Measurements from ENCODE around the gene MALT1. TPM values are rescaled to one million over a fixed set of nuclear protein-coding genes. Genes with fewer than 3 reads are reported as not detected.
A peak's percentile ranks its signal among the peaks of the same experiment; 100 is the strongest.

Gene MALT1
- total and polyA plus RNA-seq, 7 donors: 3.2 to 11.2 (median 8.8) TPM

- Histone ChIP-seq H3K9me3 (no peaks in the 10 kb centered on the region), H3K36me3 (ENCODE audit: insufficient read depth in 1 of 2, low read depth in 1 of 2) (no peaks in the 10 kb centered on the region), H3K27ac (no peak overlapping the region), H3K27me3 (ENCODE audit: insufficient read depth in 3 of 3, low read length in 2 of 3) (no peaks in the 10 kb centered on the region), H3K4me1 (no peaks in the 10 kb centered on the region), H3K4me3 (no peak overlapping the region)
- ATAC-seq (no peak), DNase-seq (no peak)
- no peak for TF ChIP-seq CTCF (IDR thresholded peaks at IDR 0.05)
- WGBS, 3 donors: 90 to 97% (median 94%) methylated on average over 4 of the region's 4 CpGs
- intact Hi-C loops (cut with DNase I): no loop called here
These were observed 106.2 kb downstream of the MALT1 start for GRCh38 chr18:58777471-58777870.

- WGBS, 3 donors: 87 to 89% (median 87%) methylated on average over 6 of the region's 6 CpGs
- intact Hi-C loops (cut with DNase I): no loop called here
- ATAC-seq: no peak
- no peak overlapping the region for H3K4me3 ChIP-seq
- no peaks in the 10 kb centered on the region for H3K36me3 ChIP-seq (ENCODE audit: insufficient read depth in 1 of 2, low read depth in 1 of 2)
- H3K9me3 ChIP-seq: no peaks in the 10 kb centered on the region
- no peak for DNase-seq
- no peak overlapping the region for H3K27ac ChIP-seq
- no peaks in the 10 kb centered on the region for H3K27me3 ChIP-seq (ENCODE audit: insufficient read depth in 3 of 3, low read length in 2 of 3)
- H3K4me1 ChIP-seq: peaks cover 1% of the 10 kb centered on the region
- TF ChIP-seq CTCF (IDR thresholded peaks at IDR 0.05): no peak
These were observed 108.3 kb downstream of the MALT1 start for GRCh38 chr18:58779529-58779928.

GRCh38 chr18:58780045-58780444 lies 108.8 kb downstream of the MALT1 start:
- H3K27me3 ChIP-seq (ENCODE audit: insufficient read depth in 3 of 3, low read length in 2 of 3): no peaks in the 10 kb centered on the region
- ATAC-seq (no peak), DNase-seq (no peak)
- H3K9me3 ChIP-seq: no peaks in the 10 kb centered on the region
- no peak overlapping the region for H3K4me3 ChIP-seq
- H3K36me3 ChIP-seq (ENCODE audit: insufficient read depth in 1 of 2, low read depth in 1 of 2): no peaks in the 10 kb centered on the region
- WGBS, 3 donors: 86 to 89% (median 89%) methylated on average over 10 of the region's 10 CpGs
- intact Hi-C loops (cut with DNase I): loop anchor here (2.0 to 10.0 kb wide), 4 partner anchors 87 to 289 kb away; no protein-coding TSS in a partner anchor
- H3K27ac ChIP-seq: no peak overlapping the region
- H3K4me1 ChIP-seq: peaks cover 6% of the 10 kb centered on the region
- no peak for TF ChIP-seq CTCF (IDR thresholded peaks at IDR 0.05)

GRCh38 chr18:58781627-58782194 lies 110.4 kb downstream of the MALT1 start:
- no peaks in the 10 kb centered on the region for H3K27me3 ChIP-seq (ENCODE audit: insufficient read depth in 3 of 3, low read length in 2 of 3)
- H3K36me3 ChIP-seq (ENCODE audit: insufficient read depth in 1 of 2, low read depth in 1 of 2): no peaks in the 10 kb centered on the region
- peaks cover 11% of the 10 kb centered on the region for H3K4me1 ChIP-seq
- H3K4me3 ChIP-seq: no peak overlapping the region
- H3K27ac ChIP-seq: no peak overlapping the region
- WGBS, 3 donors: 20 to 23% (median 21%) methylated on average over 10 of the region's 10 CpGs
- peak; percentile 87 to 90 (median 88) for ATAC-seq
- peak; percentile 92 for TF ChIP-seq CTCF (IDR thresholded peaks at IDR 0.05)
- H3K9me3 ChIP-seq: no peaks in the 10 kb centered on the region
- intact Hi-C loops (cut with DNase I): loop anchor here (1.0 to 10.0 kb wide), 6 partner anchors 86 to 289 kb away; no protein-coding TSS in a partner anchor
- DNase-seq: peak; percentile 75 to 77
